NCI-H446 treated with DMSO at 0.1 percent for 48 hours (cell line): Measurements from ENCODE around the gene UBAC1.
"Not testable (repeated sequence)": the region's sequence is repeated elsewhere in the genome, so short reads cannot be mapped to it uniquely, and the experiment has no call there.

Source experiments
- DNase-seq: peaks from one replicate; lab custom pipeline; 2025; lab: John Stamatoyannopoulos, UW

The UBAC1 gene

GRCh38 chr9:135960411-135961276 lies 529 bp downstream of the UBAC1 start:
- no peak for DNase-seq

DNA sequence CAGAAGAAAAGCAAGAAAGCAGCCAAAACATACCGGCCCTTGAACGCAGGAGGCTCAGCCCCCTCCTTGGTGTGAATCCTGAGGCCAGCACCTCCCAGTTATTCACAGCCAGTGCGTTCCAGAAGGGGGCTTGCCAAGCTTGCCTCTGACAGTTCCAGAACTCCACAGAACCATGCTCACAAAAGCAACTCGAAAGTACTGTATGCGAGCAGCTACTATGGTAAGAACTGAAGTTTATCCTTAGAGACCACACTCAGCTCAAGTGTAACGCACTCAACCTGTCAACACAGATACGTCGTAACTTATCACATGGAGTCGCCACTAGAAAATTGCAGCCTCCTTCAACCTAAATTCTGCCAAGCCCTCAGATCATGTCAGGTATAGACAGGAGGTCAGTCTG lies 1.4 kb downstream of the UBAC1 start:
- no peak for DNase-seq

- DNase-seq: no peak
Measured at GRCh38 chr9:135958485-135958884, 2.7 kb downstream of the UBAC1 start.

DNA sequence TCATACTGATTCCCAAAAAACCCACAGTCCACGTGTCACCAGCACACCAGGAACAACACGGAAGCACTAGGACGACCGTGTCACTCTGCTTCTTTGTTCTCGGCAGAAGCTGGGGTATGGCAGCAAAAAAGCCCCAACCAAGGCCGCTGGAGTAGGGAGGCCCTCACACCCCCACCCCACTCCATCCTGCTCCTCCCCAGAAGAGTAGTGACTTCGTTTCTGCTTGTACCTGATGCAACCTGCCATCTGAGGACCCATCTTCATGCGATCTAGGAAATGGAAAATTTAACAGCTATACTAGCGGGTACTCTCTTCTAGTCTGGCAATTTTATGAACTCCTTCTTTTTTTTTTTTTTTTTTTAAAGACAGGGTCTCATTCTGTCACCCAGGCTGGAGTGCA lies 3.7 kb downstream of the UBAC1 start:
- no peak for DNase-seq

DNA sequence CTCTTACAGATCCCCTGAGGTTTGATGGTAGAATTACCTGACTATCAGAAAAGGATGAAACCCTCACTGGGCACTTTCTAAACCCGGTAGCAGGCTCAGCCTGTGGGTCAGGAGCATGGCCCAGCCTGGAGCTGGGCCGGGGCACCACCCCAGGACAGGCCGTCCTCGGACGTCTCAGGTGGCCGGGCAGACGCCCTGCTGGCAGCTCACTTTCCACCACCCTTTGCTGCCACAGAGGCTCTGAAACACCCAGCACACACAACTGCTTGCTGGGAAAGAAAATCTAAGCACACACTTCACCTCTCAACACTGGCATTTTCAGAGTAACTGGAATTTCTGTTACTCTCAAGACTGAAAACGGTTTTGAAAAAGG lies 4.4 kb downstream of the UBAC1 start:
- DNase-seq: no peak

GRCh38 chr9:135955934-135956801 lies 5.0 kb downstream of the UBAC1 start:
- no peak for DNase-seq

DNA sequence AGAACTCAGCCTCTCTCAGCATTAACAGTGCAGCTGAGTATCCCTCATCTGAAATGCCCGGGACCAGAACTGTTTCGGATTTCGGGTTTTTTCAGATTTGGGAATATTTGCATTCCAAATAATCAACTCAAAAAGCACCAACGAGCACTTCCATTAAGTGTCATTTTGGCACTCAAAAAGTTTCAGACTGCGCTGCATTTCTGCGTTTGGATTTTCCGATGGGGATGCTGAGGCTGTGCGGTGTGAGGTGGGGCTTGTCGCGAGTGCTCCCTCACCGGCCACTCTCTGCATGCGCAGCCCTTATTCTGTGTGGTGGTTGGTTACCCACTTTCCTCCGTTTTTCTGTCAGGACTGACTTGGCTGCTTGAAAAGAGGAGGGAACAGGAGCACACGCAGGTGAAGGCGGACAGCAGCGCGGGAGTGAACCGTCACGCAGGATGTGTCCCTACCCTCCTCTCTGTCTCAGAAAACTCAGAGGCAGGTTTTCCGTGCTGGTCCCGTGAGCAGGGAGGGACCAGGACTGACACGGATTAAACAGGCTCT lies 8.4 kb downstream of the UBAC1 start:
- no peak for DNase-seq

DNA sequence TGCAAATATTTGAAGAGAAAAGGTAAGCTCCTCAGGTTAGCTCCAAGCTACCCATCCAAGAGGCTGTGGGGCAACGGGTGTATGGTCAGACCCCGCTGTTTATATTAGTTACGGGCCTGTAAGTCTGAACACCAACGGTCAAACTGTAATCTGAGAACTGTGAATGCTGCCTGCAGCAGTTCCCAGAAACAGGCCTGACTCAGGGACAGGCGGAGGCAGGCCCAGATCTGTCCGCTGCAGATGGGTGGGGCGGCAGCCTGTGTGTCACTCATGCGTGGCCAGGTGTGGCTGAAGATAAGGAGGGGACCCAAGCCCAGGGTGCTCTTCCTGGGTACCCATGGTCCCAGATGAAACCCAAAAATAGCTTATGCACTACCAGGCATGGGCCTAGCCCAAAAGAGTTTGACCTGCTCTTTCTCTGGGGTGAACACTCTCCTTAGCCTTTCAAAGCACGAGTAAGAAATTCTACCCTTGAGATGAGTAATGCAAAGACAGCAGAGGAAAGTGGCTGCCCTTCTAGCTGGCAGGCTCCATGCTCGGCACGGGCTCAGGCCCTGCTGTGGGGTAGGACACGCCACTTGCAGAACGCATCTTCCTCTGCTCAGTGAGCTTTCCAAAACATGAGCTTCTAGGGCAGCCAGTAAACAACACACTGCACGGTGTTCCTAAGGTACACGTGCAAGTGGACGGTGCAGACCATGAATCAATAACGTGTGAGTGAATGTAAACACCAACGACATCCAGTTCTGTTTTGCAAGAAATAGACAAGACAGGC lies 9.1 kb downstream of the UBAC1 start:
- DNase-seq: no peak

DNA sequence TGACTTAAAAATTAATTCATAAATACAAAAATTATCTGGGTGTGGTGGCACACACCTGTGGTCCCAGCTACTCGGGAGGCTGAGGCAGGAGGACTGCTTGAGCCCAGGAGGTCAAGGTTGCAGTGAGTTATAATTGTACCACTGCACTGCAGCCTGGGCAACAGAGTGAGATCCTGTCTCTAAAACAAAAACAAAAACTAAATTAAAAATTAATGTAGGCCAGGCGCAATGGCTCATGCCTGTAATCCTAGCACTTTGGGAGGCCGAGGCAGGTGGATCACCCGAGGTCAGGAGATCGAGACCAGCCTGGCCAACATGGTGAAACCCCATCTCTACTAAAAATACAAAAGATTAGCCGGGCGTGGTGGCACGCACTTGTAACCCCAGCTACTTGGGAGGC lies 9.9 kb downstream of the UBAC1 start:
- not testable (repeated sequence) for DNase-seq

GRCh38 chr9:135950841-135951240 lies 10.3 kb downstream of the UBAC1 start:
- not testable (repeated sequence) for DNase-seq

- no peak for DNase-seq
Measured at GRCh38 chr9:135950135-135950682, 11.0 kb downstream of the UBAC1 start.

DNA sequence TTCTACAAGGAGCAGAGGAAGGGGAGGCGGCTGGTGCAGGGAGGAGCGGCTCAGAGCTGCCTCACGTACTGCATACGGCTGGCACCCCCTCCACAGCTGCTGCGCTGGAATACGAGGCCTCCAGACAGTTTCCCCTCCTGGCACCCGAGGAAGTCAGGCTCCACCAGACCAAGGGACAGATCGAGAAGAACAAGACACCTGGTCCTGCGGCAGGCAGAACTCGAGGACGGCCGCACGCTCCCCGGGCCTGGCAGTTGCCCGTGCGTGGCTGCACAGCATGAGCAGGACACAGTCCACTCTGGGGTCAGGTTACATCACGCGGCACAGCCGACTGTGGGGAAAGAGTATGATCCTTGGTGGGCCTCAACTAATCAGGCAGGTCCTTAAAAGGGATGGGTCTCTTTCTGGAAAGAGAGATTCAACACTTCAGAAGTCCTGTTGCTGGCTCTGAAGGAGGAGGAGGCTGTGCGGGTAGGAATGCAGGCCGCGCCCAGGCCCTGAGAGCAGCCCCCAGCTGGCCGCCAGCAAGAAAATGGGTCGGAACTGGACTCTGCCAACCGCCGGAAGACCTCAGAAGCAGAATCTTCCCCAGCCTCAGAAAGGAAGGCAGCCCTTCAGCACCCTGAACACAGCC lies 11.6 kb downstream of the UBAC1 start:
- no peak for DNase-seq

GRCh38 chr9:135948968-135949367 lies 12.2 kb downstream of the UBAC1 start:
- no peak for DNase-seq

GRCh38 chr9:135948446-135948845 lies 12.7 kb downstream of the UBAC1 start:
- no peak for DNase-seq

DNA sequence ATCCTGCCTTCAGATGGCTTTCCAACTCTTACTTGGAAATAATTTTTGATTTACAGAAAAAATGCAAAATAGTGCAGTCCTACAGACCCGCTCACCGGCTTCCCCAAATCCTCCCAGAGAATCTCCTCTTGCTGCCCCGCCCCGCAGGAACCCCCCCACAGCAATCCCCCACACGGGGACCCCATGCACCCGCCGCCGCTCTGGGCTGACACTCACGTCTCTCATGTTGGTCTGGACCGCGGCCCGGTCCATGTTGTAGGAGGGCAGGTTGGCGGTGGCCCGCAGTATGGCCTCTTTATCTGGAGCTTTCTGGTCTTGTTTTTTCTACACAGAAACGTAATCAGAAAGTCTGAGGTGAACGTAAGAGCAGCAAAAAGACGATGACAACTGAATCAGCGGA lies 13.6 kb downstream of the UBAC1 start:
- DNase-seq: no peak

- DNase-seq: not testable (repeated sequence)
Measured at GRCh38 chr9:135947105-135947504, 14.1 kb downstream of the UBAC1 start.

DNA sequence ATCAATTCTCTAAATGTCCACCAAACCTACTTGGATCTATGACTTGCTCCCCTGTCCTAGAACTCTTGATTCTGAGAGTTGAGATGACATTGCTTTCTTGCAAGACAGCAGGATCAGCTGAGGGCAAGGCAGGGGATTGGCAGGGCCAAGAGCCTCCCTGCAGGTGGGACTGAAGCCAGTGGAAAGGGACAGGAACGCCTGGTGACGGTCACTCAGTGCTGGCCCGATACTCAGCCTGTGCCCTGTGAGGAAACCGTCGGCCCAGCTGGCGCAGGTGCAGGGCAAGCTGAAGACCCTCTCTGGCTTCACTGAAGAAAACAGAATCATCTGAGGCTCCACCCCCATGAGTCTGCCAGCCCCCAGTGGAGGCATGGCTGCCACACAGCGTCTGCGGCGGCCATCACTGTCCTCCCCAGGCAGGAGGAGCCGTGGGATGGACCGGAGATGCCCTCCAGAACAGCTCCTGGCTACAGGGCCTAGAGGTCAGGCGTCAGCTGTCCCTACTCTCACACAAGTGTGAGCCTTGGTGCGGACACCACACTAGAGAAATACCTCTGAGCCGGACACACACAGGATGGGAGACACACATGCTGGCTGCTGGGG lies 14.7 kb downstream of the UBAC1 start:
- no peak for DNase-seq

DNA sequence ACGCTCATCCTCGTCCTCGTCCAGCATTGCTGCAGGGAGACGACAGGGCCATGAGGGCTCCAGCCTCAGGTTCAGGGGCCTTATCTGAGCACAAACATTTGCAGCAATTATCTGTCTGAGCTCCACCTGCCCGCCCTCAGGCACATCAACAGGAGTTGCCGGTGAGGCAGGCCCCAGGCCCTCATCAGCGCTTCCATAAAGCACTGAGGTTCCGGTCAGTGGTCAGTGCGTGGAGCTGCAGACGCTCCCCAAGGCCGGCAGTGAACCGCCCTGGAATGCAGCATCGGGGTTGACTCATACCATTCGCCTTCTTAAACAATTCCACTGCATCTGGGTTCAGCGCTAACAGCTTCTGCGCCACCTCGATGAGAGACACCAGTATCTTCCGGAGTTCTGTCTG lies 15.2 kb downstream of the UBAC1 start:
- no peak for DNase-seq

DNA sequence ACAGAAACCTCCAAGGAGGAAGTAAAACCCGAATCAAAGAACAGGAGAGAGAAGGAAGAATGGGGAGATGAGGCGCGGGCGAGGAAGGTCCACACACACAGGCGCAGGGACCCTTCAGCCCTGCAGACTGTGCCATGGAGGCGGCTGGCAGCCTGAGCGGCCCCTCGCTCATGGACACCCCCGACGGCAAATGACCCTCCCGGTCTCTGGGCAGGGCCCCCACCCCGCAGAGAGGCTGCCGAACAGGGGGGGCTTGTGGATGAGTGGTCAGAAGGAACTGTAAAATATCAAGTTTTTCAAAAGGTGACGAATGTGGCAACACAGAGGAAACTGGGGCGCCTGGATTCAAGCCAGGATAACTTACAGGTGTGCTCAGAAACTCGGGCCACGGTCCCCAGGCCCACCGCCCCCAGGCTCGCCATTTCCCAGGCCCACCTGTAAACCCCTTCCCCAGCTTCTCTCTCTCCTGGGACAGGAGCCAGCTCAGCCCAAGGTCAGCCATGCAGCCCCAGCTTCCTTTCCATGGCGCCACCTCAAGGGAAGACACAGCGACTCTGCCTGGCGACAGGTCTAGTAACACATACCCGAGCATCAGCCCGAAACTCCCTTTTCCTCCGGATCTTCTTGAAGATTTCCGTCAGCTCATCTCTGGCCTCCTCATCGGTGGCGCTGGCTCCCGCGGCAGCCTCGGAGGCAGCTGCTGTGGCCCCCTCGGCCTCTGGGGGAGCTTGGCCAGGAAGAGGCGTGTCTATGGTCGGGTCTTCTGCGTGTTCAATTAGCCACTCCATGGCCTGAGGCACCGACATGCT lies 16.5 kb downstream of the UBAC1 start:
- DNase-seq: no peak

DNA sequence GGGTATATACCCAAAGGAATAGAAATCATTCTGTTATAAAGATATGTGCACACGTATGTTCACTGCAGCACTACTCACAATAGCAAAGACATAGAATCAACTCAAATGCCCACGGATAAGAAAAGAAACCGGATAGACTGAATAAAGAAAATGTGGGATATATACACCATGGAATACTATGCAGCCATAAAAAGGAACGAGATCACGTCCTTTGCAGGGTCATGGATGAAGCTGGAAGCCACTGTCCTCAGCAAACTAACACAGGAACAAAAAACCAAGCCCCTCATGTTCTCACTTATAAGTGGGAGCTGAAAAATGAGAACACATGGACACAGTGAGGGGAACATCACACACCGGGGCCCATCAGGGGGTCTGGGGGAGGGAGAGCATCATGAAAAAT lies 17.6 kb downstream of the UBAC1 start:
- not testable (repeated sequence) for DNase-seq
